Measurements from ENCODE around the gene ATG10.

The ATG10 gene

DNA sequence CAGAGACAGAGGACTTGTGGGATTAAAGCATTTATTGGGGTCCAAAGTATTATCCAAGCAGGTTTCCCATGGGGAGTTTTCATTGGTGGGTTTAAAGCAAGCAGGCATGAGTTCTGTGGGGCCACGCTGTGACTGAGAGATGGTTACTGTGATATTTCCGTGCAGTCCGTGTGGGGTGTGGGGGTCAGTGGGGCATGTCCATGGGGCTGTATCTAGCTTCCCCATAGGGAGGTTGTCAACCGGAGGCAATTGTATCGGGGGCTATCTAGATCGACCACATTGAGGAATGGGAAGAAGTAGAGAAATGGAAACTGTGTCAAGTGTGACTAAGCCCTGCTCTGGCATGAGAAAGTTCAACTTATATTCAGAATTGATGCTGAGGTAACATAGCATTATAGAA, 313.4 kb downstream of the ATG10 start:
- no peak for DNase-seq

GRCh38 chr5:82287625-82288024, 315.8 kb downstream of the ATG10 start:
- DNase-seq = no peak

GRCh38 chr5:82290005-82290404, 318.2 kb downstream of the ATG10 start:
- DNase-seq = no peak

DNA sequence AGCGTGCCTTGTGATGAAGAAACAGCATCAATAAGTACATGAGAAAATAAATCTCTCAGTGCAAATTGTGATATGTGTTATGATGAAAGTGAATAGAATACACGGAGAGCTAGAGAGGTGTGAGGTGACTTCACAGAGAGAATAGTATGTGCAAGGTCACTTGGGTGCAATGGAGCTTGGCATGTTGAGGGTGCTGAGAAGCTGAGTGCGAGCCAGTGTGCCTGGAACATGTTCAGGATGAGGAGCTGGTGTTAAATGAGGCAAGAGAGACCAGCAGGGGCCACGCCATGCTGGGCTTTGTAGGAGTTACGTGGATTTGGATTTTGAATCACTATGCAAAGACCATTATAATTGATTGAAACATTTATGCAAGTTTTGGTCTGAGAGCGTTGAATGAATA, 319.1 kb downstream of the ATG10 start:
- DNase-seq = no peak

DNA sequence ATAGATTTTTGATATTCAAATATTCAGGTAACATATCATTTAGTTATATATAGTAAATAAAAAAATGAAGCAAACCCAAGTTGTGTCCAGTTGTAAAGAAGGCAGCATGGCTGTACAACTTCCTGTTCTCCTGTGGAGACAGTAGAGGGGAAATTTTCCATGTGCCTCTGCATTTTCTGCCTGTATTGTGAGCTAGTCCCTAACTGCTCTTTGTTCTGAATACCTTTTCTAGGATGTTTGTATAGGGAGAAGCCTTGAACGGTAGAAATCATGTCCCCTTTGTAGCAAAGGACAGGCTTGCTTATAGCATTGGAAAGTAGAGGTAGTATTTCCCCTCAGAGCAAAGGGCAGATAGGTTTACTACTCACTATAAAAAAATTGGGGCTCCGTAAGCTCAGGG, 319.6 kb downstream of the ATG10 start:
- DNase-seq = no peak

DNA sequence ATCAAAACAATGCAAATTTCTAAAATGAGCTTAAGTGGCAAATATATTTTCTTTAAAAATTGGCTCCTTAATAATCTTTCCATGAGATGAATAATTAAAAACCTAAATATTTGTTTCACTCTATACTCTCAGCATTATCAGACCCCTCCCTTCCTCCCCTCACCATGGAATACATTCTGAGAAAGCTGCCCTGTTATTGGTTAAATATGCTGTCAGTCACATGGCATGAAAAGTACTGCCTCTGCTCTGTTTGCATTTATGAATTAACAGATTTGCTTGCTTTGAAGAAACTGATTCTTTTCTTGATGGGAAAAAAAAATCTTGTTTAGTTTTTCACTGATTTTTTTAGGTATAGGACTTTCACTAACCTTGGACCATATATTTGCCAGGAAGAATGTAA, 323.3 kb downstream of the ATG10 start:
- DNase-seq = no peak

DNA sequence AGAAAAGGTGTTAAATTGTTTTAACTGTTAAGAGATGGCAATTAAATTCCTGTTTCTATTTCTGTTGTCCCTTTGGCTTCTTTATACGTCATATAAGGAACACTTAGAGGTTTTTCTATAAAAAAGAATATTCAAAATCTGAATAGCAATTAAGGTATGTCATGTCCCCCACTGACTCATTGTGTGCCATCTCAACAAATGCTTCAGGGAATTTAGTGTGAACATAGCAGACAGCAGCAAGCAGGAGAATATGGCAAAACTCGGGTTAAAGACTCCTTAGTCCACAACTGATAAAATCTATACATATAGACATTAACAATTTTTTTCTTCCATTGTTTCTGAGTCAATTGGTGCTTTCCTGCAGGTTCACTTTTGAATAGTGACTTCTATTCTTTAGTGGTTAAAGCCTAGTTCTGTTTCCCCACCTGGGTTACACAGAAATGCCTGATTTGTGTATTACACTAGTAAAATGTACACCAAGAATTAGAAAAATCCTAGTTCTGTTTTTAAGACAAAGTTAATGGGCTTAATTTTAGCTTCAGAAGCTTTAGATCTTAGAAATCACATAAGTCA, 324.2 kb downstream of the ATG10 start:
- DNase-seq = no peak

GRCh38 chr5:82296929-82297328, 325.1 kb downstream of the ATG10 start:
- no peak for DNase-seq

DNA sequence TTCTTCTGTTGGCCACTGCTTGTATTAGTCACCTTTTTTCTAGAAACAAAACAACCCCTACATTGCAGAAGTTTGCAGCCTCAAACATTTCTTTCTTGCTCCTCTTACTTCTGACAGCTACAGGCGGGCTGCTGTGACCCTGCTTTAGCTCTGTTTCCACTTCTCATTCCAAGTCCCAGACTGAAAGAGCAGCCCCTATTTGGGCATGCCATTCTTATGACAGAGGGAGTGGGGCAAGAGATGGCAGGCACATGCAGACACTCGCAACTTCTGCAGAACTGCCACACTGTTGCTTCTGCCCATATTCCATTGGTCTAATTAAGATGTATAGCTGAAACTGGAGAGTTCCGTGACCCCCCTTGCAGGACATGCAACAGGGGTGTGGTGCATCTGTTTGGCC, 325.9 kb downstream of the ATG10 start:
- no peak for DNase-seq

DNA sequence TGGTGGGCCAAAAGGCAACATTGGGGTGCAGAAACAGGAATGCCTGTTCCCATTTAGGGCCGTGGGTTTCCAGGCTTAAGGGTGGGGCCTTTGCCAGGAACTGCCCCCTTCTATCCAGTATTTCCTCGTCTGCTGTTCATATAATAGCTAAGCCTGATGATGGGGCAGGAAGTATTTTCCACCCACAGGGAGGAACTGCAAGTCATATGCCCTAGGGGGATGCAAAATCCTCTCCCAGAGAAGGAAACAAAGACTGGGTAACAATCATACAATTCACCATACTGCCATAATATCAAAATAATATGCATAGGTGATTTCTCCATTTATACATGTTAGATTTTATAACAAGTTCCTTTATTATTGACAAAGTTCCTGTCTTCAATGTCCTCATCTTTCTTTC, 326.8 kb downstream of the ATG10 start:
- no peak for DNase-seq

DNA sequence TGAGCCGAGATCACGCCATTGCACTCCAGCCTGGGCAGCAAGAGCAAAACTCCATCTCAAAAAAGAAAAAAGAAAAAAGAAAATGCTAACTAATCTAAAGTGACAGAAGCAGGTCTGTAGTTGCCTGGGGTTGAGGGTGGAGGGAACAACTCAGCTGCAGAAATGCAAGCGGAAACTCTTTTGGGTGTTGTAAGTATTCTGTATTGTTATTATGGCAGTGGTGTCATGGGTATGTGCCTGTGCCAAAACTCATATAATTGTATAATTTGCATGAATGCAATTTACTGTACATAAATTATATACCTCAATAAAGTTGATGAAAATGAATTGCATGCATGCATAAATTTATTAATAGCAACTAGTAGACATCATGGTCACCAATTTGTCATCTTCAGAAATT, 329.4 kb downstream of the ATG10 start:
- DNase-seq = no peak

Measured in activated T-cell treated with anti-CD3 and anti-CD28 coated beads, Interleukin-2, amount 50 U/mL, for 48 hours (primary cell).